Measurements from ENCODE around the gene HAND1.
"Not testable (repeated sequence)": the region's sequence is repeated elsewhere in the genome, so short reads cannot be mapped to it uniquely, and the experiment has no call there.

The HAND1 gene

GRCh38 chr5:154478224-154478565 lies at the start of gene HAND1:
Gene HAND1 (minus strand): TSS chr5:154478227. CDS start chr5:154478008, 219 bp downstream.
- peak; percentile 45 for DNase-seq

- DNase-seq = no peak
Observed at GRCh38 chr5:154526231-154527226, 48.5 kb upstream of the HAND1 start.

- DNase-seq = no peak
Observed at GRCh38 chr5:154524859-154525258, 46.8 kb upstream of the HAND1 start.

DNA sequence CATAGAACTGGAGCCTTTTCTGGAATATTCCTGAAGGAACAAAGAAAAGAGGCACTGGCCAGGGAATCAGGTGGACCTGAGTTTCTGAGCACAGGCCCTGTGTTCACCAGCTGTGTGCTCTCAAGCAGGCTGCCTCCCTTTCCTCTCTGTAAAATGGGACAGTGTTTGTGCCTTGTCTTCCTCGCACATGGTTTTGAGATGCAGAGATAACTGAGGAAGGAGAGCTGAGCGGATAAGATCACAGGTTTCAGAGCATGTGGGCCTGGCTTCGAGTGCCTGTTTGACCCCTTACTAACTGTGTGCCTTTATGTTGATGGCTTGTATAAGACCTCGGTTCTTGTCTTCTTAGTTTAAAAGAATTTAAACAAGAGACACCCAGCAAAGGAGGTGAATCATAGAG lies 46.2 kb upstream of the HAND1 start:
- no peak for DNase-seq

- no peak for DNase-seq
Observed at GRCh38 chr5:154523709-154524108, 45.7 kb upstream of the HAND1 start.

DNA sequence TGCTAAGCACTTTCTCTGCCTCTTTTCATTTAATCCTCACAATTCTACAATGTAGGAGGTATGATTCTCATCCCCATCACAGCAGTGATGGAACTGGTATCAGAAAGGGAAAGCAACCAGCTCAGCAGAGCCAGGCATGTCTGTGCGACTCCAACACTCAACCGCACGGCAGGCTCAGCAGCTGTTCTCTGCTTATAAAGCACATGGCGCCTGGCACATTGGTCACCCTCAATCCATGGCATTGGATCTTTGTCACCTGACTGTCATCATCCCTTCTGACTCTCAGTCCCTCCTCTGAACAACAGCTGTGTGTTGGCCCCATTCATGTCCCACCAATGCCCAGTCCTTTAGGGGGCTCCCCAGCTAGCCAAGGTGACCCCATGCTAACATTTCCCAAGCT lies 45.1 kb upstream of the HAND1 start:
- DNase-seq = no peak

DNA sequence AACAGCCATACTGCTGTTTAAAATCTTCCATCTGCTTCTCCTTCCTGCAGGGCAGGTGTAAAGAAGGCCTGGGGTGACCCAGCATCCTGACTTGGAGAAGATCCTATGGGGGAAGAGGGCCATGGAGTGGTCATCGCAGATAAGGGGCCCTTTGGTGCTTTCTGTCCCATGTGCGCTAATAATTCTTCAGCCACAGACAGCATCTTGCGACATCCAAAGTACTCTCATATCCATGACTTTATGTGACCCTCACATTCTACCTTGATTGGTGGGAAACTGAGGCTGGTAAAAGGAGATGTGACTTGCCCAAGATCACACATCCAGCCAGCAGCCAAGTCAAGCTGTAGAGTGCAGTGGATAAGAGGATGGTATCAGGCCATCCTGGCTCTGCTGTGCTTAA lies 44.3 kb upstream of the HAND1 start:
- no peak for DNase-seq

DNA sequence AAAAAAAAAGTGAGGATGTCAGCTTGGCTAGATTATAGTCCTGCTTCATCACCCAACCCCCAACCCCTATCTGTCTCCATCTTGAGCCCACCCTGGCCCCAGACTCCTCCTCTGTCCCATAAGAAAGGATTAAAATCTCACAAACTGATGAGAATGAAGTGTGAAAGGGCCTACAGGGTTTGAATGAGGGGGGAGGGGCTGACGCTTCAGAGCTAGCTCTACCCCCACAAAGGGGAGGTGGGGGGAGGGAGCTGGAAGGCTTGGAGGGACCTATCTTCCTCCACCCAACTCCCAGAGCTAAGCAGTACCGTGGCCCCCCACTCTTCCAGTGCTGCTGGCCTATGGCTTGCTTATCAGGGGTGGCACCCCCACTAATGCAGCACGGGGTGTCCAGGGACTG lies 43.7 kb upstream of the HAND1 start:
- DNase-seq = no peak

GRCh38 chr5:154520861-154521453 lies 42.9 kb upstream of the HAND1 start:
- peak; percentile 26 for DNase-seq

DNA sequence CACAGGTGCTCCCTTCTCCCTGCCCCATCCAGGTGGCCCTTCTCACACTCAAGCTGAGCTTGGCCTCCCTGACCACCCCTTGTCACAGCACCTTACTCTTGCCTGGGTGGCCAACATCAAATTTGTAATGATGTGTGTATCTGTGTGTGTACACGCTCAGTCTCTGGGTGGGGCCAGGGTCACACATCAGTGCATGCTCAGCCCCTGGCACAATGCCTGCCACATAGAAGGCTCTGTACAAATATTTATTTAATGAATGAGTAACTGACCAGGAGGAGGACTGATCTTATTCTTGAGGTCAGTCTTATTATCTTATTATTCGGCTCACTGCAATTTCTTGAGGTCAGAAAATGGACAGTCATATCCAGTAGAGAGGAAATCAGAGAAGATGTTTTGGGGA lies 41.3 kb upstream of the HAND1 start:
- DNase-seq = no peak

GRCh38 chr5:154518438-154518867 lies 40.4 kb upstream of the HAND1 start:
- DNase-seq = no peak

GRCh38 chr5:154517810-154518437 lies 39.9 kb upstream of the HAND1 start:
- no peak for DNase-seq

DNA sequence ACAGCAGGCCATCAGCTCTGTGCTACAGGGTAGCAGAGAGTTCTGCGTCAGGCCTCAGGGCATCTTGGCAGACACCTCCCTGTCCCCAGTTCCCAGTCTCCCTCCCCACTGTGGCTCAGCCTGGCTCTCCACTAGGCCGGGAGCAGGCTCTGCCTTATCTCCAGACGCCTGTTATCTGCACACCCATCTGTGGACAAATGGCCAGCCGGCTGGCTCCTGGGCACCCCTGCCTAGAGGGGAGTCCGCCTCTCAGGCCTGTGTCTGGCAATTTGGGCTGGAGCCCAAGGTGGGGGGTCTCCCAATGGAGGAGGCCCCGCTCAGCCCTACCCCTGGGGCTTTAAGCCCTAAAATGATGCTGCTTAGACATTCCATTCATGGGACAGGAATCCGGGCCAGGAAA lies 39.2 kb upstream of the HAND1 start:
- no peak for DNase-seq

DNA sequence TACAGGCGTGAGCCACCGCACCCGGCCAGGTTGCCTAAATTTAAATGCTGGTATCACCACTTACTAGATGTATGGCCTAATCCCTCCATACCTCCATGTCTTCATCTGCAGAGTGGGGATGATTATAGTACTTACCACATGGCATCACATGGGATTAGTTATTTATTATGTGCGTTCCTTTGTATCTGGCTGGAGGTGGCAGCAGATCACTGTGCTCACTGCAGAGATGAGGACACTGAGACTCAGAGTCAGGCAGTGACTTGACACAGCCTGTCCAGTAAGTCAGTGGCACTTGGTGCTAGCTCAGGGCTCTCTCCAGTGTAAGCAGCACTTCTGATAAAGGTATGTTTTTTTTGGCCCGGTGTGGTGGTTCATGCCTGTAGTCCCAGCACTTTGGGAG lies 38.4 kb upstream of the HAND1 start:
- DNase-seq = no peak

DNA sequence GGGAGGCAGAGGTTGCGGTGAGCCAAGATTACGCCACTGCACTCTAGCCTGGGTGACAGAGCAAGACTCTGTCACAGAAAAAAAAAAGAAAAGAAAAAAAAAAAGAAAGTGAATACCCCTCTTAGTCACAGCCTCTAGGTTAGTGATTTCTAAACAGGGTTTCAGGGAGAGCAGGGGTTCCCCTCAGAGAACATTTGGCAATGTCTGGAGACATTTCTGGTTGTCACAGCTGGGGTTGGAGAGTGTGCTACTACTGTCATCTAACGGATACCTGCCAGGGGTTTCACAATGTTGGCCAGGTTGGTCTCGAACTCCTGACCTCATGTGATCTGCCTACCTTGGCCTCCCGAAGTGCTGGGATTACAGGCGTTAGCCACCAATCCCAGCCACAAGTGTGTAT lies 37.5 kb upstream of the HAND1 start:
- not testable (repeated sequence) for DNase-seq

- DNase-seq = no peak
Observed at GRCh38 chr5:154514331-154514730, 36.3 kb upstream of the HAND1 start.

DNA sequence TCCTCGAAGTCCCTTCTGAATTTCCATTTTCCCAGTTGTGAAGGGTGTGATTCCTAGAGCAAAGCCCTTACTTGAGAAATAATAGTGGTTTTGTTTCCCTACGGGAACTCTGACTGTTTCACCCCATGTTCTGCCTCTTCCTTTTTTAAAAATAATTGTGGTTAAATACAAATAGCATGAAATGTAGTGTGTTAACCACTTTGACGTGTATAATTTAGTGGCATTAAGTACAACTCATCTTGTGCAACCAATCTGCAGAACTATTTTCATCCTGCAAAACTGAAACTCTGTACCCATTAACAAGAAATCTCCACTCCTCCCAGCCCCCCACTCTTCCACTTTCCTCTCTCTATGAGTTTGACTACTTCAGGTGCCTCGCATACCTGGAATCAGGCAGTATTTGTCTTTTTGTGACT lies 35.6 kb upstream of the HAND1 start:
- no peak for DNase-seq

GRCh38 chr5:154511984-154512383 lies 34.0 kb upstream of the HAND1 start:
- DNase-seq = no peak

DNA sequence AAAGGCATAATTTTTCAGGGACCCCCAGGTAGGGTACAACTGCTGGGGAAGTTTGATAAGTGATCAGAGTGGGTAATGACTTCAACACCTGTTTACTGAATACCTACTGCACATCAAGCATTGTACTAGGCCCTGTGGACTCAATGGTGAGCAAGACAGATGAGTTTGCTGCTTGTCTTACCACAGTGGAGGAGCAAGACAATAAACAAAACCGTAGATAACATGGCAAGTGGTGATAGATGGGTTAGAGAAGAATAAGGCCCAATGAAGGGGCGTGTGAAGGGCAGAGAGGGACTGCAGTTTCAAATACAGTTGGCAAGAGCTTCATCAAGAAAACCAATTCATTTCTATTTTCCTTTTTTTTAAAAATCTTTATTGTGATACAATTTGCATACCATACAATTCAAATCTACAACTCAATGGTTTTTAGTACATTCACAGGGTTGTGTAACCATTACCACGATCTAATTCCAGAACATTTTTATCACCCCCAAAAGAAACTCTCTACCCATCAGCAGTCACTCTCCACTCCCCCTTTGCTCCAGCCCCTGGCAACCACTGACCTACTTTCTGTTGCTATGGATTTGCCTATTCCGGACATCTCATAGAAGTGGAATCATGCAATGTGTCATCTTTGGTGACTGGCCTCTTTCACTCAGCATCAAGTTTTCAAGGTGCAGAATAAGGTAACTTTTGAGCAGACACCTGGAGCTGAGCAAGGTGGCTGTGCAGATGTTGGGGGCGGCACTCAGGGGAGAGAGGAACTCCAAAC lies 31.9 kb upstream of the HAND1 start:
- DNase-seq = no peak

DNA sequence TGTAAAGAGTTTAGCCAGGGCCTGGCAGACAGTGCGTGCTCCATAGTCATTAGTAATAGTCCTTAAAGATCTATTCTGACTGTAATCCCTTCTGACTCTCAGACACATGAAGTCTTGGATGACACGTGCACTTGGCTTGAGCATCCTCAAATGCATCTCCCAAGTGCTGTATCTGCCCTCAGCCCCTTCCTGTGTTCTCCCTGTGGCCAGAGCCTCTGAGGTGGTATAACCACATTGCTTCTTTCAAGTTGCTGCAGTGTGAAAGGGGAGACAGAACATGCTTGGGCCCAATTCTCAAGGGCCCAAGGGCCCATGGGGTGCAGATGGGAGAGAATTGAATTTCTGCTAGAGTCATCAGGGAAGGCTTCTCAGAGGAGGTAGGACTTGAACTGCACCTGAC lies 30.1 kb upstream of the HAND1 start:
- no peak for DNase-seq

DNA sequence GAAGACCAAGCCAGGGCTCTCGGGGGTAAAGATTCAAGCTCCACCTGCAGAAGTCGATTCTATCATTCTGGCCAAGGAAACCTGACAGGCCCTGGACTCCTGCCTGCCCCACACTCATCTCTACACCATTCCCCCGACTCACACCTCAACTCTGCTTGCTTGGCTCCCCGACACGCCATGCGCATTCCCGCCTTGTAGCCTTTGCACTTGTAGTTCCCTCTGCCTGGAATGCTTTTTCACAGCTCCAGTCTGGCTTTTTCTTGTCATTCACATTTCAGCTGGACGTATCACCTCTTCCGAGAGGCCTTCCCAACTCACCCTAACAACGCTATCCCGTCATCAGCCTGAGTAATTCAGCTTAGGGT lies 28.7 kb upstream of the HAND1 start:
- DNase-seq = no peak

GRCh38 chr5:154506049-154506715 lies 28.2 kb upstream of the HAND1 start:
- no peak for DNase-seq

DNA sequence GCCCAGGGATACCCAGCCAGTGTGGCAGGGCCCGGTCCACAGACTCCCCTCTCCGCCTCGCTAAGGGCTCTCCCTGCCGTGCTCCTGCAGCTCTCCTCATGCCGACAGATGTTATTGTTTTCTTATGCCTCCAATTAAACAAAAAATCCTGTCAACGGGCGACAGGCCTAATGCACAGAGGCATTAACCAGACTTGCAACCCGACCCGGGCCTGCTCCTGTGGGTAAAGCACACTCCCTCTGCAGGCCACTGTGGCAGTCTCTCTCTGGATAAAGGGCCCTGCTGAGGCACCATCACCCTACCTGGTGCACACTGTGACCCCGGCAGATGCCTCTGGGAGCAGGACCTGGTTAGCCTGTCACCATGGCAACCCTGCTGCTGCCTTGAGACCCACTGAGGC lies 27.5 kb upstream of the HAND1 start:
- DNase-seq = no peak
